Measurements from ENCODE around the gene MMP20.

DNA sequence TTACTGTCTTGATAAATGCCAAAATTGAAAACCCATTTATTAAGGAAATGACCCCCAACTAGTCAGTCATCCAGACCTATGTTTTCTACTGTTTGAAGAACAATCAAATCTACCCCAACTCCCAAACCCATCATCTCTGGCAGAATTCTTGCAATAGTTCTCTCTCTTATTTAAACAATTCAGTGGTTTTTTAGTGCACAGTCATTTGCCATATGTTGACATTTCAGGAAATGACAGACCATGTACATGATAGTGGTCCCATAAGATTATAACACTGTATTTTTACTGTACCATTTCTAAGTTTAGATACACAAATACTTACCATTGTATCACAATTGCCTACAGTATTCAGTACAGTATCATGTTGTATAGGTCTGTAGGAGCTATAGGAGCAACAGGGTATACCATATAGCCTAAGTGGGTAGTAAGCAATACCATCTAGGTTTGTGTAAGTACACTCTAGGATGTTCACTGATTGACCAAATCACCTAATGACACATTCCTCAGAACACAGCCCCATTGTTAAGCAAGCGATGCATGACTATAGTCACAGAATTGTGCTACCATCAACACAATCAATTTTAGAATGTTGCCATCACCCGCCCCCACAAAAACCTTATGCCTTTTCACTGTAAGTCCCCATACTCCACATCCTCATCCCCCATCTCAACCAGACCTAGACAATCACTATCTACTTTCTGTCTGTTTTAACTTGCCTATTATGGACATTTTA, 41.8 kb downstream of the MMP20 start:
- TF ChIP-seq EZH2 (IDR thresholded peaks at IDR 0.05; ENCODE audit: insufficient read depth, poor library complexity, severe bottlenecking) (no peak), EZH2phosphoT487 (IDR thresholded peaks at IDR 0.05; ENCODE audit: insufficient read depth, low read depth) (no peak)
